Neural progenitor cell (in vitro differentiated cells): ENCODE data around the gene TRIM32. TPM values are rescaled to one million over a fixed set of nuclear protein-coding genes. Genes with fewer than 3 reads are reported as not detected.

ENCODE experiments used
- DNase-seq: peaks from one replicate; pipeline ENCODE4 v3.0.0-alpha.2; 2016; ENCODE audit warnings: low spot score
- H2AFZ ChIP-seq: fragments of 200-600 bp; sonication (generic); replicated peaks from 2 replicates; pipeline ENCODE4 v1.6.1; 2016; ENCODE audit warnings: antibody characterized with exemption
- H3F3A ChIP-seq: fragments of 200-600 bp; sonication (generic); 2 replicates; pipeline ENCODE4 v1.6.1; 2016; ENCODE audit warnings: antibody characterized with exemption, low read depth
- H3K27ac ChIP-seq: fragments of 200-600 bp; sonication (generic); 2 replicates; pipeline ENCODE4 v1.5.1; 2016; ENCODE audit warnings: mild to moderate bottlenecking
- H3K27me3 ChIP-seq: fragments of 200-600 bp; sonication (generic); 2 replicates; pipeline ENCODE4 v1.6.1; 2016; ENCODE audit warnings: mild to moderate bottlenecking, moderate library complexity
- H3K36me3 ChIP-seq: fragments of 200-600 bp; sonication (generic); 2 replicates; pipeline ENCODE4 v1.5.1; 2016
- H3K4me1 ChIP-seq: fragments of 200-600 bp; sonication (generic); 2 replicates; pipeline ENCODE4 v1.6.1; 2016; ENCODE audit warnings: mixed run types
- H3K4me2 ChIP-seq: fragments of 200-600 bp; sonication (generic); 2 replicates; pipeline ENCODE4 v1.6.1; 2016
- H3K4me3 ChIP-seq: fragments of 200-600 bp; sonication (generic); 2 replicates; pipeline ENCODE4 v1.5.1; 2016
- H3K79me2 ChIP-seq: fragments of 200-600 bp; sonication (generic); 2 replicates; pipeline ENCODE4 v1.6.1; 2016; ENCODE audit warnings: low read depth
- H3K9ac ChIP-seq: fragments of 200-600 bp; sonication (generic); 2 replicates; pipeline ENCODE4 v1.6.1; 2016
- H3K9me3 ChIP-seq: fragments of 200-600 bp; sonication (generic); 2 replicates; pipeline ENCODE4 v1.5.1; 2016; ENCODE audit warnings: low read depth
- H4K20me1 ChIP-seq: fragments of 200-600 bp; sonication (generic); 2 replicates; pipeline ENCODE4 v1.6.1; 2016; ENCODE audit warnings: low read depth
- H3K27ac Mint-ChIP-seq: 3 replicates; pipeline ENCODE4 v1.8.0; 2021; ENCODE audit warnings: mixed read lengths
- H3K27me3 Mint-ChIP-seq: 2 replicates; pipeline ENCODE4 v1.8.0; 2022; ENCODE audit warnings: low read depth, mild to moderate bottlenecking, inconsistent platforms, moderate library complexity, mixed read lengths; ENCODE audit not compliant: insufficient read depth
- H3K36me3 Mint-ChIP-seq: 3 replicates; pipeline ENCODE4 v1.8.0; 2021; ENCODE audit warnings: mixed read lengths
- H3K4me1 Mint-ChIP-seq: 3 replicates; pipeline ENCODE4 v1.8.0; 2021; ENCODE audit warnings: mixed read lengths
- H3K4me3 Mint-ChIP-seq: 3 replicates; pipeline ENCODE4 v1.8.0; 2021; ENCODE audit warnings: mild to moderate bottlenecking, moderate library complexity, mixed read lengths
- H3K9me3 Mint-ChIP-seq: 3 replicates; pipeline ENCODE4 v1.8.0; 2020; ENCODE audit warnings: mixed read lengths
- EZH2 ChIP-seq: fragments of 200-600 bp; sonication (generic); IDR thresholded peaks from 2 replicates; pipeline ENCODE4 v1.6.1; 2017; ENCODE audit warnings: antibody characterized with exemption, mild to moderate bottlenecking, moderate library complexity
- EZH2phosphoT487 ChIP-seq: fragments of 200-600 bp; sonication (generic); IDR thresholded peaks from 2 replicates; pipeline ENCODE4 v1.6.1; 2017; ENCODE audit warnings: antibody characterized with exemption
- total RNA-seq: library from RNA; depleted of rRNA; stranded (reverse); fragments of >200 nt; gene quantifications from 2 replicates; pipeline ENCODE4 v1.2.3, GENCODE V29; 2015; ENCODE audit warnings: low replicate concordance
- TF ChIP-seq, protein P1 (sequence below): fragments of 200-600 bp; sonication (generic); IDR thresholded peaks from 2 replicates; pipeline ENCODE4 v1.5.1; 2017; ENCODE audit warnings: antibody characterized with exemption, mild to moderate bottlenecking

Gene TRIM32
- total RNA-seq, 1 donor from 2014 or later, result 16.3 TPM

DNA sequence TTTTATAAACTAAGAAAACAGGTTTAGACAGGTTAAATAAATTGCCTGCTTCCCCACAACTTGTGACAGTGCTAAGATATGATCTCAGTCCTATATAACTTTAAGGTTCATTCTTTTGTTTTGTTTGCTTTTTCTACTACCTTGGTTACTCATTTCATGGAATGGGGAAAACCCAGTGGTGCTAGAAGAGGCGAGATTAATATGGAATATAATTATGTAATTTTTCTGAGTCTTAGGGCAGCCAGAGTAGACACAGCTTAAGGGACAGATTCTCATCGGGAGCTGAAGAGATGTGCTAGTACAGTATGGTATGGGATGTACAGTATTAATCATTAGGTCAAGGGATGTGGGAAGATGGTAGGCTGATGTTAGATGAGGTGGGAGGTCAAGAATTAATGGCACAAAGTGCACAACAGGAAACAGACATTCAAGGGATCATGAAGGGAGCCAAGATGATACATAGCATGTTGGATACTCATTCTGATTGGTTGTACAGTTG is 6.2 kb downstream of the TRIM32 start:
- Histone ChIP-seq H3K27me3 (no peaks in the 10 kb centered on the region), H3K9ac (no peak overlapping the region), H3K79me2 (peaks cover 42% of the 10 kb centered on the region), H3K9me3 (no peaks in the 10 kb centered on the region), H3K4me3 (no peak overlapping the region), H4K20me1 (peaks cover 14% of the 10 kb centered on the region), H3K4me2 (no peak overlapping the region), H3K27ac (no peak overlapping the region), H3K4me1 (no peaks in the 10 kb centered on the region), H3F3A (no peaks in the 10 kb centered on the region), H2AFZ (no peak overlapping the region), H3K36me3 (no peaks in the 10 kb centered on the region)
- peaks cover 23% of the 10 kb centered on the region for H3K36me3 Mint-ChIP-seq
- TF ChIP-seq, protein P1, sequence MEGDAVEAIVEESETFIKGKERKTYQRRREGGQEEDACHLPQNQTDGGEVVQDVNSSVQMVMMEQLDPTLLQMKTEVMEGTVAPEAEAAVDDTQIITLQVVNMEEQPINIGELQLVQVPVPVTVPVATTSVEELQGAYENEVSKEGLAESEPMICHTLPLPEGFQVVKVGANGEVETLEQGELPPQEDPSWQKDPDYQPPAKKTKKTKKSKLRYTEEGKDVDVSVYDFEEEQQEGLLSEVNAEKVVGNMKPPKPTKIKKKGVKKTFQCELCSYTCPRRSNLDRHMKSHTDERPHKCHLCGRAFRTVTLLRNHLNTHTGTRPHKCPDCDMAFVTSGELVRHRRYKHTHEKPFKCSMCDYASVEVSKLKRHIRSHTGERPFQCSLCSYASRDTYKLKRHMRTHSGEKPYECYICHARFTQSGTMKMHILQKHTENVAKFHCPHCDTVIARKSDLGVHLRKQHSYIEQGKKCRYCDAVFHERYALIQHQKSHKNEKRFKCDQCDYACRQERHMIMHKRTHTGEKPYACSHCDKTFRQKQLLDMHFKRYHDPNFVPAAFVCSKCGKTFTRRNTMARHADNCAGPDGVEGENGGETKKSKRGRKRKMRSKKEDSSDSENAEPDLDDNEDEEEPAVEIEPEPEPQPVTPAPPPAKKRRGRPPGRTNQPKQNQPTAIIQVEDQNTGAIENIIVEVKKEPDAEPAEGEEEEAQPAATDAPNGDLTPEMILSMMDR, result no peak
- TF ChIP-seq EZH2phosphoT487 (no peak), EZH2 (no peak)
- DNase-seq, result no peak
- no peaks in the 10 kb centered on the region for H3K9me3 Mint-ChIP-seq
- no peak overlapping the region for H3K27ac Mint-ChIP-seq
- H3K4me3 Mint-ChIP-seq, result no peak overlapping the region
- H3K27me3 Mint-ChIP-seq, result peaks cover 2% of the 10 kb centered on the region
- peaks cover 14% of the 10 kb centered on the region for H3K4me1 Mint-ChIP-seq

DNA sequence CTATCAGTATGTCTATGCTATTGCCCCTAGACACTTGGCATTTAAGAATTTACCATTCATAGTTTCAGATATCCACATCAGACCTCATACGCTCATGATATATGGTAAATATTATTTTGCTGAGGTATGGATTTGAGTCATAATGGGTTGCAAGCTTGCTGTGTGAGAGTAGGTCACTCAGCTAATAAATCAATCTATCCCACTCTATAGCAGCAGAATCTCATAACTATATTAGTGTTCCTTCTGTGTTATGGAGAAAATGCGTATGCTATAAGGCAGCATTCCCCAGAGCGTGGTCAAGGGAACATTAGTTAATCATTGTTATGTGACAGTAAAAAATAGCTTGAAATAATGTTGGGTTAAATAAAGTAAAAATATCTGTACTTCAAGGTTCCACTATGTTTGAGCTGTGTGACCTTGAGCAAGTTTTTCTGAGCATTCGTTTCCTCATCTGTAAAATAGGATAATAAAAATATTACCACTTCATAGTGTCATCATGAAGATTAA is 7.7 kb downstream of the TRIM32 start:
- Mint-ChIP-seq H3K9me3 (no peaks in the 10 kb centered on the region), H3K36me3 (peaks cover 31% of the 10 kb centered on the region), H3K4me3 (no peak overlapping the region), H3K27me3 (peaks cover 2% of the 10 kb centered on the region), H3K27ac (no peak overlapping the region), H3K4me1 (no peaks in the 10 kb centered on the region)
- Histone ChIP-seq H3K4me1 (no peaks in the 10 kb centered on the region), H3K9me3 (no peaks in the 10 kb centered on the region), H2AFZ (no peak overlapping the region), H3F3A (no peaks in the 10 kb centered on the region), H3K36me3 (no peaks in the 10 kb centered on the region), H3K9ac (no peak overlapping the region), H3K79me2 (peaks cover 29% of the 10 kb centered on the region), H3K27ac (no peak overlapping the region), H4K20me1 (peaks cover 14% of the 10 kb centered on the region), H3K27me3 (no peaks in the 10 kb centered on the region), H3K4me3 (no peak overlapping the region), H3K4me2 (no peak overlapping the region)
- TF ChIP-seq EZH2 (no peak), EZH2phosphoT487 (no peak)
- TF ChIP-seq, protein P1, result no peak
- no peak for DNase-seq

DNA sequence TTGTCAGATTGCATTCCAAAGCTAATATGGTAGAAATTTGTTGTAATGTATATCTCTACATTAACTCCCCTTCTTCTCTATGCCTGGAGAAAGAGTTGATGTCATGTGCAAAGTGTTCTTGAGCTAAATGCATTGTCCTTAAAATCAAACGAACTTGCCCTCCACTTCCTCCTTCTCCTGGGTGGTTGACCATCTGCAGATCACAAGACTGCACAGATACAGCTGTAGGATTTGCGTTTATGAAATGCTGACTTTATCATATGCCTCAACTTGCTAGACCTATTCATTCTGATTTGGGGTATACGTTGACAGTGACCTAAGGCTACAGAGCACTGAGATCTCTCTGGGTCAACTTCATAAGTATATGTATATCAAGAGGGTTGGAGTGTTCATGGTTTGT is 8.3 kb downstream of the TRIM32 start:
- Mint-ChIP-seq H3K4me3 (no peak overlapping the region), H3K4me1 (no peaks in the 10 kb centered on the region), H3K9me3 (no peaks in the 10 kb centered on the region), H3K27me3 (peaks cover 2% of the 10 kb centered on the region), H3K36me3 (peaks cover 37% of the 10 kb centered on the region), H3K27ac (no peak overlapping the region)
- no peak overlapping the region for H3K4me2 ChIP-seq
- H3K4me3 ChIP-seq, result no peak overlapping the region
- H3K9ac ChIP-seq, result no peak overlapping the region
- no peaks in the 10 kb centered on the region for H3K4me1 ChIP-seq
- no peak overlapping the region for H3K27ac ChIP-seq
- no peaks in the 10 kb centered on the region for H3K36me3 ChIP-seq
- H4K20me1 ChIP-seq, result peaks cover 14% of the 10 kb centered on the region
- no peaks in the 10 kb centered on the region for H3K27me3 ChIP-seq
- H2AFZ ChIP-seq, result no peak overlapping the region
- no peak for DNase-seq
- H3K79me2 ChIP-seq, result peaks cover 29% of the 10 kb centered on the region
- no peaks in the 10 kb centered on the region for H3F3A ChIP-seq
- no peaks in the 10 kb centered on the region for H3K9me3 ChIP-seq
- TF ChIP-seq EZH2 (no peak), EZH2phosphoT487 (no peak)
- TF ChIP-seq, protein P1, result no peak
